ENCODE data around the gene C4orf51. TPM values are rescaled to one million over a fixed set of nuclear protein-coding genes. Genes with fewer than 3 reads are reported as not detected.

C4orf51 gene
- total RNA-seq, 1 donor from 2014 or later, result not detected

GRCh38 chr4:145694929-145695328 lies 15.0 kb downstream of the C4orf51 start:
- TF ChIP-seq CTCF (IDR thresholded peaks at IDR 0.05), result no peak
- Histone ChIP-seq H3K4me3 (no peak overlapping the region), H3K36me3 (no peaks in the 10 kb centered on the region), H3K9me3 (no peaks in the 10 kb centered on the region), H3K27ac (no peak overlapping the region), H3K4me1 (no peaks in the 10 kb centered on the region), H3K27me3 (ENCODE audit: low read depth) (no peaks in the 10 kb centered on the region)
- no peak for ATAC-seq
- no peak for DNase-seq
- intact Hi-C loops (cut with DNase I), result no loop called here

- Histone ChIP-seq H3K9me3 (no peaks in the 10 kb centered on the region), H3K4me1 (no peaks in the 10 kb centered on the region), H3K4me3 (no peak overlapping the region), H3K27me3 (ENCODE audit: low read depth) (no peaks in the 10 kb centered on the region), H3K36me3 (no peaks in the 10 kb centered on the region), H3K27ac (no peak overlapping the region)
- TF ChIP-seq CTCF (IDR thresholded peaks at IDR 0.05), result no peak
- intact Hi-C loops (cut with DNase I), result no loop called here
- ATAC-seq (no peak), DNase-seq (no peak)
Measured at GRCh38 chr4:145697332-145697731, 17.4 kb downstream of the C4orf51 start.

- H3K36me3 ChIP-seq, result no peaks in the 10 kb centered on the region
- H3K9me3 ChIP-seq, result no peaks in the 10 kb centered on the region
- ATAC-seq, result no peak
- H3K27ac ChIP-seq, result no peak overlapping the region
- no peak for DNase-seq
- H3K4me3 ChIP-seq, result no peak overlapping the region
- no peak for TF ChIP-seq CTCF (IDR thresholded peaks at IDR 0.05)
- intact Hi-C loops (cut with DNase I), result no loop called here
- no peaks in the 10 kb centered on the region for H3K27me3 ChIP-seq (ENCODE audit: low read depth)
- H3K4me1 ChIP-seq, result no peaks in the 10 kb centered on the region
Measured at GRCh38 chr4:145698507-145698906, 18.6 kb downstream of the C4orf51 start.

- no peaks in the 10 kb centered on the region for H3K9me3 ChIP-seq
- no peaks in the 10 kb centered on the region for H3K4me1 ChIP-seq
- H3K27me3 ChIP-seq (ENCODE audit: low read depth), result no peaks in the 10 kb centered on the region
- no peaks in the 10 kb centered on the region for H3K36me3 ChIP-seq
- ATAC-seq (no peak), DNase-seq (no peak)
- no peak for TF ChIP-seq CTCF (IDR thresholded peaks at IDR 0.05)
- intact Hi-C loops (cut with DNase I), result no loop called here
- no peak overlapping the region for H3K4me3 ChIP-seq
- no peak overlapping the region for H3K27ac ChIP-seq
Measured at GRCh38 chr4:145703850-145704497, 24.0 kb downstream of the C4orf51 start.

- Histone ChIP-seq H3K27me3 (ENCODE audit: low read depth) (no peaks in the 10 kb centered on the region), H3K4me3 (no peak overlapping the region), H3K4me1 (no peaks in the 10 kb centered on the region), H3K9me3 (peaks cover 6% of the 10 kb centered on the region), H3K36me3 (no peaks in the 10 kb centered on the region), H3K27ac (no peak overlapping the region)
- intact Hi-C loops (cut with DNase I), result no loop called here
- ATAC-seq (no peak), DNase-seq (no peak)
- TF ChIP-seq CTCF (IDR thresholded peaks at IDR 0.05), result no peak
Measured at GRCh38 chr4:145709336-145709735, 29.4 kb downstream of the C4orf51 start.
